Loucy (cell line): Measurements from ENCODE around the gene PRKAR1A.

ENCODE experiments used
- H2AFZ ChIP-seq: fragments of 200-600 bp; sonication (generic); 2 replicates; pipeline ENCODE4 v1.6.0; 2016; ENCODE audit warnings: antibody characterized with exemption, mild to moderate bottlenecking, low read length, moderate library complexity
- H3F3A ChIP-seq: fragments of 200-600 bp; 2 replicates; pipeline ENCODE4 v1.6.0; 2016; ENCODE audit warnings: antibody characterized with exemption, low read depth, mild to moderate bottlenecking
- H3K27me3 ChIP-seq: fragments of 200-600 bp; sonication (generic); 2 replicates; pipeline ENCODE4 v1.6.1; 2014; ENCODE audit warnings: low read length, mild to moderate bottlenecking; ENCODE audit not compliant: insufficient read depth, poor library complexity, severe bottlenecking
- H3K36me3 ChIP-seq: fragments of 200-600 bp; sonication (generic); 2 replicates; pipeline ENCODE4 v1.6.1; 2016; ENCODE audit warnings: low read length; ENCODE audit not compliant: insufficient read depth
- H3K4me1 ChIP-seq: fragments of 200-600 bp; sonication (generic); 2 replicates; pipeline ENCODE4 v1.5.1; 2014; ENCODE audit warnings: low read length, mild to moderate bottlenecking; ENCODE audit not compliant: insufficient read depth, poor library complexity, severe bottlenecking
- H3K4me2 ChIP-seq: fragments of 200-600 bp; sonication (generic); 2 replicates; pipeline ENCODE4 v1.6.0; 2014; ENCODE audit warnings: antibody characterized with exemption, low read length, low read depth, mild to moderate bottlenecking; ENCODE audit not compliant: poor library complexity, severe bottlenecking
- H3K4me3 ChIP-seq: fragments of 200-600 bp; sonication (generic); 2 replicates; pipeline ENCODE4 v1.5.1; 2014; ENCODE audit warnings: low read length, mild to moderate bottlenecking, mixed read lengths; ENCODE audit not compliant: poor library complexity, severe bottlenecking
- H3K79me2 ChIP-seq: fragments of 200-600 bp; sonication (generic); 2 replicates; pipeline ENCODE4 v1.6.1; 2014; ENCODE audit warnings: low read length; ENCODE audit not compliant: insufficient read depth
- H3K9ac ChIP-seq: fragments of 200-600 bp; sonication (generic); 2 replicates; pipeline ENCODE4 v1.6.0; 2014; ENCODE audit warnings: mild to moderate bottlenecking, low read depth, low read length, moderate library complexity; ENCODE audit not compliant: poor library complexity, severe bottlenecking
- H3K9me2 ChIP-seq: fragments of 200-600 bp; sonication (generic); replicated peaks from 2 replicates; pipeline ENCODE4 v1.6.1; 2016; ENCODE audit warnings: low read depth, low read length, mixed read lengths
- H3K9me3 ChIP-seq: fragments of 200-600 bp; sonication (generic); 2 replicates; pipeline ENCODE4 v1.6.1; 2014; ENCODE audit warnings: mild to moderate bottlenecking, antibody characterized with exemption, low read length, low read depth; ENCODE audit not compliant: insufficient read depth
- H4K20me1 ChIP-seq: fragments of 200-600 bp; sonication (generic); 2 replicates; pipeline ENCODE4 v1.6.0; 2014; ENCODE audit warnings: antibody characterized with exemption, low read length, mild to moderate bottlenecking; ENCODE audit not compliant: insufficient read depth, poor library complexity, severe bottlenecking
- EZH2phosphoT487 ChIP-seq: fragments of 200-600 bp; IDR thresholded peaks from 2 replicates; pipeline ENCODE4 v1.6.1; 2018; ENCODE audit warnings: antibody characterized with exemption, mild to moderate bottlenecking, moderate library complexity, borderline replicate concordance
- TF ChIP-seq, protein P1 (sequence below): fragments of 200-600 bp; sonication (generic); conservative IDR thresholded peaks from 2 replicates; pipeline ENCODE4 v1.5.1; 2014; ENCODE audit warnings: mild to moderate bottlenecking, antibody characterized with exemption, low read length

The PRKAR1A gene

DNA sequence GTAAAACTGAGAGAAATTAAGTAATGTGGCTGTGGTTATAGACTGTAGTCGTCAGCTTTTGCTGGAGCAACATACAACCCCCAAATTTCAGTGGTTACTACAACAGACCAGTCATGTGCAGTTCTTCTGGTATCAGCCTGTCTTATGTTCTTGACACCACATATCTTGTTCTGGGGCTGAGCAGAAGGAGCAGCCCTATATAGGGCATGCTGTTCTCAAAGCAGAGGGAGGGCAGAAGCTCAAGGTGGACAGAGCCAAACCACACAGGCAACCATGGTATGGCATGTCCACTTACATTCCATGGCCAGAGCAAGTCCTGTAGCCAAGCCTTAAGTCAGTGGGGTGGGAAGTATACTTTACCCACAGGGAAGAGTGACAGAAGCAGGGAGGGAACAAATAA is 7.7 kb downstream of the PRKAR1A start:
- Histone ChIP-seq H3K27me3 (no peaks in the 10 kb centered on the region), H3K4me3 (no peak overlapping the region), H3K36me3 (peaks cover 73% of the 10 kb centered on the region), H3K79me2 (peaks cover 72% of the 10 kb centered on the region), H3K9ac (no peak overlapping the region), H4K20me1 (peaks cover 41% of the 10 kb centered on the region), H3K9me2 (no peaks in the 10 kb centered on the region), H3F3A (no peaks in the 10 kb centered on the region), H2AFZ (no peak overlapping the region), H3K9me3 (no peaks in the 10 kb centered on the region; the same call in 1 of the 2 replicates), H3K4me1 (peaks cover 13% of the 10 kb centered on the region), H3K4me2 (no peak overlapping the region)
- TF ChIP-seq, protein P1, sequence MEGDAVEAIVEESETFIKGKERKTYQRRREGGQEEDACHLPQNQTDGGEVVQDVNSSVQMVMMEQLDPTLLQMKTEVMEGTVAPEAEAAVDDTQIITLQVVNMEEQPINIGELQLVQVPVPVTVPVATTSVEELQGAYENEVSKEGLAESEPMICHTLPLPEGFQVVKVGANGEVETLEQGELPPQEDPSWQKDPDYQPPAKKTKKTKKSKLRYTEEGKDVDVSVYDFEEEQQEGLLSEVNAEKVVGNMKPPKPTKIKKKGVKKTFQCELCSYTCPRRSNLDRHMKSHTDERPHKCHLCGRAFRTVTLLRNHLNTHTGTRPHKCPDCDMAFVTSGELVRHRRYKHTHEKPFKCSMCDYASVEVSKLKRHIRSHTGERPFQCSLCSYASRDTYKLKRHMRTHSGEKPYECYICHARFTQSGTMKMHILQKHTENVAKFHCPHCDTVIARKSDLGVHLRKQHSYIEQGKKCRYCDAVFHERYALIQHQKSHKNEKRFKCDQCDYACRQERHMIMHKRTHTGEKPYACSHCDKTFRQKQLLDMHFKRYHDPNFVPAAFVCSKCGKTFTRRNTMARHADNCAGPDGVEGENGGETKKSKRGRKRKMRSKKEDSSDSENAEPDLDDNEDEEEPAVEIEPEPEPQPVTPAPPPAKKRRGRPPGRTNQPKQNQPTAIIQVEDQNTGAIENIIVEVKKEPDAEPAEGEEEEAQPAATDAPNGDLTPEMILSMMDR, result no peak
- TF ChIP-seq EZH2phosphoT487, result no peak

DNA sequence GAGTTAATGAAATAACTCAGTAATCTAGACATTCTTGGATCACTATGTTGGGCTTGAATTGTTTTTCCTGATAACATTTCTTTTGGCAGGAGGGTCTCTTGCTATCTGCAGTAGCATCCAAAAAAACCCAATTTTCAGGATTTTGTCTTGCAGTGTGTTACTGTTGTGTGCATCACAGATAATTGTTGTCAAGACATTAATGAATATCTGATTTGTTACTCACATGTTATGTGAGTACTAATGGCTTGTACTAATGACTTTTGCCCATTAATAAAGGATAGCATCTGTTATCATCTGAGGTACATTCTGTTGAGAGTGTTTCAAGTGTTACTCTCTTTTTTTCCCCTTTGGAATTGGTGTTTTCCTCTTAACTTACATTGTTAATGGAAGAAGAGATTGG is 10.0 kb downstream of the PRKAR1A start:
- H4K20me1 ChIP-seq, result peaks cover 18% of the 10 kb centered on the region

DNA sequence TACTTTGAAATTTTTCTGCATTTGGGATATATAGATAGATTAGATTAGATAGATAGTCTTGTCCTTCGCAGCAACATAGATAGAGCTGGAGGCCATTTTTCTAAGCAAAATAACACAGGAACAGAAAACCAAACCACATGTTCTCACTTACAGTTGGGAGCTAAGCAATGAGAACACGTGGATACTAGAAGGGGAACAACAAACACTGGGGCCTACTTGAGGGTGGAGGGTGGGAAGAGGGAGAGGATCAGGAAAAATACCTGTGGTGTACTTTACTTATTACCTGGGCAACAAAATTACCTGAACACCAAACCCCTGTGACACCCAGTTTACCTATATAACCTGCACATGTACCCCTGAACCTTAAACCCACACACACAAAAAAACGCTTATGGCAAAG is 14.3 kb downstream of the PRKAR1A start:
- H3F3A ChIP-seq, result no peaks in the 10 kb centered on the region
- no peaks in the 10 kb centered on the region for H3K4me1 ChIP-seq
- no peak overlapping the region for H3K4me3 ChIP-seq
- peaks cover 96% of the 10 kb centered on the region for H3K36me3 ChIP-seq
- H3K9ac ChIP-seq, result no peak overlapping the region
- no peaks in the 10 kb centered on the region for H3K27me3 ChIP-seq
- H2AFZ ChIP-seq, result no peak overlapping the region
- H3K79me2 ChIP-seq, result peaks cover 14% of the 10 kb centered on the region
- TF ChIP-seq, protein P1, result no peak
- TF ChIP-seq EZH2phosphoT487, result no peak
- H3K9me3 ChIP-seq, result no peaks in the 10 kb centered on the region
- no peaks in the 10 kb centered on the region for H3K9me2 ChIP-seq
- peaks cover 3% of the 10 kb centered on the region for H4K20me1 ChIP-seq
- H3K4me2 ChIP-seq, result no peak overlapping the region

More for the DNA sequence above, 10.0 kb downstream of the PRKAR1A start:
- H3K4me2 ChIP-seq, result no peak overlapping the region
- no peaks in the 10 kb centered on the region for H3K9me2 ChIP-seq
- TF ChIP-seq EZH2phosphoT487, result no peak
- TF ChIP-seq, protein P1, result no peak
- H3K4me3 ChIP-seq, result no peak overlapping the region
- H3K9ac ChIP-seq, result no peak overlapping the region
- no peak overlapping the region for H2AFZ ChIP-seq
- peaks cover 77% of the 10 kb centered on the region for H3K36me3 ChIP-seq
- peaks cover 48% of the 10 kb centered on the region for H3K79me2 ChIP-seq
- no peaks in the 10 kb centered on the region for H3K4me1 ChIP-seq
- no peaks in the 10 kb centered on the region; the same call in 1 of the 2 replicates for H3K9me3 ChIP-seq
- H3K27me3 ChIP-seq, result no peaks in the 10 kb centered on the region
- H3F3A ChIP-seq, result no peaks in the 10 kb centered on the region
